GM12878 (cell line): ENCODE measurements around the gene IGSF11. TPM values are rescaled to one million over a fixed set of nuclear protein-coding genes. Genes with fewer than 3 reads are reported as not detected.

Source experiments
- ATAC-seq: fragments of 200-7000 bp; cut with Tn5 transposase; 3 replicates; pipeline ENCODE4 v1.9.1; 2020; ENCODE audit warnings: mild to moderate bottlenecking, moderate library complexity
- BruUV-seq: library from RNA; stranded (reverse); fragments of 400-500 nt; replicated peaks from 2 replicates; lab custom pipeline; 2021; lab: Mats Ljungman, UMichigan
- CTCF ChIA-PET: fragments of 300-600 bp; sonication (Branson Sonifier 250); formaldehyde crosslinking; extraction: SDS; loops from one replicate; lab custom pipeline; 2021; ENCODE audit warnings: inconsistent platforms; lab: Yijun Ruan, JAX
- POLR2A ChIA-PET: fragments of 350-600 bp; formaldehyde crosslinking; extraction: SDS; loops from one replicate; lab custom pipeline; 2021; ENCODE audit warnings: inconsistent platforms; lab: Charles Lee
- RAD21 ChIA-PET: fragments of 300-600 bp; sonication (Branson Sonifier 250); formaldehyde crosslinking; loops from one replicate; lab custom pipeline; 2023; ENCODE audit warnings: antibody characterized with exemption; ENCODE audit not compliant: unreplicated experiment; lab: Charles Lee
- SMC1A ChIA-PET: fragments of 300-600 bp; sonication (Branson Sonifier 250); formaldehyde crosslinking; loops from one replicate; lab custom pipeline; 2023; ENCODE audit not compliant: unreplicated experiment, uncharacterized antibody; lab: Charles Lee
- DNase-seq: peaks from one replicate; pipeline ENCODE4 v3.0.0-alpha.2; 2011; ENCODE audit warnings: low read depth, low spot score
- FAIRE-seq: peaks from 3 replicates; lab custom pipeline; 2011; peaks lifted over from hg19 to GRCh38; lab: Jason Lieb, UNC
- H2AFZ ChIP-seq: 2 replicates; pipeline ENCODE4 v1.6.0; 2011; ENCODE audit warnings: low read depth, low read length, control low read depth; ENCODE audit not compliant: control insufficient read depth
- H3K27ac ChIP-seq: 2 replicates; pipeline ENCODE4 v1.5.1; 2011; ENCODE audit warnings: control low read depth; ENCODE audit not compliant: control insufficient read depth, insufficient read depth
- H3K27me3 ChIP-seq, 2 experiments: replicated peaks in 1 of 2; 2 replicates each; pipeline versions ENCODE4 v1.6.0 to v1.6.1; 2011; ENCODE audit warnings: low read length in 1 of 2; ENCODE audit not compliant: control insufficient read depth in 2 of 2, insufficient read depth in 2 of 2
- H3K36me3 ChIP-seq, 2 experiments: 2 replicates each; pipeline ENCODE4 v1.5.1; 2011; ENCODE audit warnings: low read length in 1 of 2; ENCODE audit not compliant: control insufficient read depth in 2 of 2, insufficient read depth in 2 of 2
- H3K4me1 ChIP-seq: 2 replicates; pipeline ENCODE4 v1.6.1; 2011; ENCODE audit warnings: mild to moderate bottlenecking, low read length, moderate library complexity, mixed read lengths; ENCODE audit not compliant: control insufficient read depth, insufficient read depth
- H3K4me2 ChIP-seq: 2 replicates; pipeline ENCODE4 v1.6.0; 2011; ENCODE audit warnings: control low read depth; ENCODE audit not compliant: control insufficient read depth, insufficient read depth
- H3K4me3 ChIP-seq: fragments of 200-600 bp; sonication (generic); 2 replicates; pipeline ENCODE4 v1.5.1; 2016
- H3K79me2 ChIP-seq: 2 replicates; pipeline ENCODE4 v1.6.0; 2011; ENCODE audit warnings: low read length; ENCODE audit not compliant: control insufficient read depth, insufficient read depth
- H3K9ac ChIP-seq: 2 replicates; pipeline ENCODE4 v1.8.0; 2011; ENCODE audit warnings: low read length, control low read depth, mixed read lengths; ENCODE audit not compliant: control insufficient read depth, insufficient read depth
- H3K9me3 ChIP-seq: replicated peaks from 3 replicates; pipeline ENCODE4 v1.5.1; 2011; ENCODE audit warnings: mild to moderate bottlenecking, low read length; ENCODE audit not compliant: control insufficient read depth, insufficient read depth
- H4K20me1 ChIP-seq: 2 replicates; pipeline ENCODE4 v1.6.0; 2011; ENCODE audit not compliant: control insufficient read depth, insufficient read depth
- BHLHE40 ChIP-seq, 2 experiments: fragments of 450-650 bp in 1 of 2; IDR thresholded peaks; 2 replicates each; pipeline ENCODE4 v1.6.1; 2011 to 2017; ENCODE audit warnings: low read depth in 2 of 2, borderline replicate concordance in 1 of 2, improper control_type of control experiment in 1 of 2, low read length in 1 of 2, mild to moderate bottlenecking in 1 of 2
- ETV6 ChIP-seq, 2 experiments: fragments of 450-650 bp in 1 of 2; IDR thresholded peaks in 1 of 2; conservative IDR thresholded peaks in 1 of 2; 2 replicates each; pipeline ENCODE4 v1.6.1; 2014; ENCODE audit warnings: antibody characterized with exemption in 1 of 2, borderline replicate concordance in 1 of 2, low read depth in 1 of 2, mild to moderate bottlenecking in 1 of 2, moderate library complexity in 1 of 2
- JUNB ChIP-seq: IDR thresholded peaks from 2 replicates; pipeline ENCODE4 v1.6.1; 2016; ENCODE audit warnings: antibody characterized with exemption, mild to moderate bottlenecking
- MEF2B ChIP-seq: fragments of 450-650 bp; IDR thresholded peaks from 2 replicates; pipeline ENCODE4 v1.6.1; 2018; ENCODE audit warnings: mild to moderate bottlenecking, moderate library complexity; ENCODE audit not compliant: partially characterized antibody, poor library complexity, severe bottlenecking
- STAT3 ChIP-seq: IDR thresholded peaks from 2 replicates; pipeline ENCODE4 v1.6.1; 2011; ENCODE audit warnings: low read depth, low read length, improper control_type of control experiment
- ZSCAN29 ChIP-seq: fragments of 450-650 bp; IDR thresholded peaks from 2 replicates; pipeline ENCODE4 v1.6.1; 2017; ENCODE audit warnings: mild to moderate bottlenecking, moderate library complexity
- WGBS: methylation state at CpG from one replicate; pipeline ENCODE4 v1.1.6; 2016; ENCODE audit warnings: low lambda C conversion rate; ENCODE audit not compliant: insufficient replicate concordance, insufficient coverage; ENCODE audit errors: missing lambda C conversion rate; 5-methylcytosine and 5-hydroxymethylcytosine counted together
- in situ Hi-C: fragments of 300-500 bp; cut with MboI; formaldehyde crosslinking; loops from 9 replicates; pipeline ENCODE4 v1.14.3; 2018; ENCODE audit warnings: mixed read lengths
- intact Hi-C: fragments of 100-400 bp; cut with micrococcal nuclease; formaldehyde crosslinking; loops from one replicate; pipeline ENCODE4 v1.14.2; 2022; ENCODE audit not compliant: unreplicated experiment
- polyA plus RNA-seq, 11 experiments: library from polyadenylated mRNA; depleted of rRNA in 4 of 11; unstranded in 6 of 11; stranded (reverse) in 5 of 11; fragments of >200 nt; fragmentation: Nextera tagmentation in 4 of 11; fragmentation: Illumina TruSeq in 1 of 11; extraction: Ambion mirVana in 4 of 11; extraction: Trizol in 1 of 11; gene quantifications; 1 replicate in 1 of 11; 2 replicates in 10 of 11; pipeline versions ENCODE4 v1.2.1 to v1.2.3, GENCODE V29; 2011 to 2016; ENCODE audit warnings: inconsistent platforms in 2 of 11, missing spikeins in 2 of 11, low read depth in 1 of 11
- total RNA-seq, 4 experiments: library from RNA; depleted of rRNA in 3 of 4; stranded (reverse); fragments of >200 nt in 3 of 4; fragmentation: Illumina TruSeq in 1 of 4; extraction: Trizol in 1 of 4; gene quantifications; 2 replicates each; pipeline versions ENCODE4 v1.2.1 to v1.2.3, GENCODE V29; 2013 to 2021
- TF ChIP-seq, protein P1 (sequence below): fragments of 450-650 bp; IDR thresholded peaks from 2 replicates; pipeline ENCODE4 v1.6.1; 2017; ENCODE audit warnings: mild to moderate bottlenecking, moderate library complexity
- TF ChIP-seq, protein P2 (sequence below): fragments of 450-650 bp; IDR thresholded peaks from 2 replicates; pipeline ENCODE4 v1.6.1; 2017; ENCODE audit warnings: antibody characterized with exemption, mild to moderate bottlenecking, moderate library complexity
- TF ChIP-seq, protein P3 (sequence below): fragments of 450-650 bp; formaldehyde crosslinking; IDR thresholded peaks from 2 replicates; pipeline ENCODE4 v1.4.0; 2022; ENCODE audit warnings: mild to moderate bottlenecking, moderate library complexity

The IGSF11 gene
- total and polyA plus RNA-seq, 10 of the 15 experiments (the other 5 are each of a cell fraction or from before 2014, with no cell fraction given): 0.03 TPM; not detected in 9

DNA sequence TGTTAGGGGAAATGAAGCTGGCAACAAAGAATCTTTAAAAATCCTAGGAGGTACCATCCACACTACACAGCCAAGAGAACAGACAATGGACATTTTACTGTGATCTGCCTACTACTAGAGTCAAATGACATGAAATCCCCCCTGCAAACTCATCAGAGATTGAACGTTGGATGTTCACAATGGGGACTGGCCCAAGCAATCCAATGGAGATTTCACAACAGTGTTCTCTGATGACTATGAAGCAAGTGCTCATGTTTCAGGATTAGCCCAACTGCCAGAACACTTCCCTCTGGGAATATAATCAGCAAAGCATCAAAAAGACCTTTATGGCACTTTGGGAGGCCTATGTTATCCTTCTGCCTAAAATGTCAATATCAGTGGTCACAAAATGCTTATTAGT is 97.8 kb downstream of the IGSF11 start:
- SMC1A ChIA-PET: no interaction called here
- Histone ChIP-seq H2AFZ (no peak overlapping the region), H4K20me1 (no peaks in the 10 kb centered on the region), H3K9me3 (no peaks in the 10 kb centered on the region), H3K27me3 (no peaks in the 10 kb centered on the region), H3K4me3 (no peak overlapping the region), H3K79me2 (no peaks in the 10 kb centered on the region), H3K4me1 (no peaks in the 10 kb centered on the region), H3K36me3 (no peaks in the 10 kb centered on the region), H3K27ac (no peak overlapping the region), H3K4me2 (no peak overlapping the region), H3K9ac (no peak overlapping the region)
- 0% methylated on average over 1 of the region's 1 CpG for WGBS
- CTCF ChIA-PET: no interaction called here
- RAD21 ChIA-PET: no interaction called here
- in situ Hi-C loops: no loop called here
- no TSS peak for BruUV-seq
- POLR2A ChIA-PET: no interaction called here
- FAIRE-seq: no peak
- no peak for ATAC-seq
- intact Hi-C loops: no loop called here
- no peak for DNase-seq
- TF ChIP-seq ETV6 (conservative IDR thresholded peaks at IDR 0.05 in 1 of 2, IDR thresholded peaks at IDR 0.05 in 1 of 2; ENCODE audit: borderline replicate concordance in 1 of 2, low read depth in 1 of 2) (no peak), JUNB (no peak), ZSCAN29 (no peak), MEF2B (no peak), BHLHE40 (IDR thresholded peaks at IDR 0.05; ENCODE audit: borderline replicate concordance in 1 of 2, low read depth in 2 of 2, low read length in 1 of 2) (no peak), STAT3 (no peak)
- TF ChIP-seq, protein P1, sequence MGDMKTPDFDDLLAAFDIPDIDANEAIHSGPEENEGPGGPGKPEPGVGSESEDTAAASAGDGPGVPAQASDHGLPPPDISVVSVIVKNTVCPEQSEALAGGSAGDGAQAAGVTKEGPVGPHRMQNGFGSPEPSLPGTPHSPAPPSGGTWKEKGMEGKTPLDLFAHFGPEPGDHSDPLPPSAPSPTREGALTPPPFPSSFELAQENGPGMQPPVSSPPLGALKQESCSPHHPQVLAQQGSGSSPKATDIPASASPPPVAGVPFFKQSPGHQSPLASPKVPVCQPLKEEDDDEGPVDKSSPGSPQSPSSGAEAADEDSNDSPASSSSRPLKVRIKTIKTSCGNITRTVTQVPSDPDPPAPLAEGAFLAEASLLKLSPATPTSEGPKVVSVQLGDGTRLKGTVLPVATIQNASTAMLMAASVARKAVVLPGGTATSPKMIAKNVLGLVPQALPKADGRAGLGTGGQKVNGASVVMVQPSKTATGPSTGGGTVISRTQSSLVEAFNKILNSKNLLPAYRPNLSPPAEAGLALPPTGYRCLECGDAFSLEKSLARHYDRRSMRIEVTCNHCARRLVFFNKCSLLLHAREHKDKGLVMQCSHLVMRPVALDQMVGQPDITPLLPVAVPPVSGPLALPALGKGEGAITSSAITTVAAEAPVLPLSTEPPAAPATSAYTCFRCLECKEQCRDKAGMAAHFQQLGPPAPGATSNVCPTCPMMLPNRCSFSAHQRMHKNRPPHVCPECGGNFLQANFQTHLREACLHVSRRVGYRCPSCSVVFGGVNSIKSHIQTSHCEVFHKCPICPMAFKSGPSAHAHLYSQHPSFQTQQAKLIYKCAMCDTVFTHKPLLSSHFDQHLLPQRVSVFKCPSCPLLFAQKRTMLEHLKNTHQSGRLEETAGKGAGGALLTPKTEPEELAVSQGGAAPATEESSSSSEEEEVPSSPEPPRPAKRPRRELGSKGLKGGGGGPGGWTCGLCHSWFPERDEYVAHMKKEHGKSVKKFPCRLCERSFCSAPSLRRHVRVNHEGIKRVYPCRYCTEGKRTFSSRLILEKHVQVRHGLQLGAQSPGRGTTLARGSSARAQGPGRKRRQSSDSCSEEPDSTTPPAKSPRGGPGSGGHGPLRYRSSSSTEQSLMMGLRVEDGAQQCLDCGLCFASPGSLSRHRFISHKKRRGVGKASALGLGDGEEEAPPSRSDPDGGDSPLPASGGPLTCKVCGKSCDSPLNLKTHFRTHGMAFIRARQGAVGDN: no peak
- TF ChIP-seq, protein P2, sequence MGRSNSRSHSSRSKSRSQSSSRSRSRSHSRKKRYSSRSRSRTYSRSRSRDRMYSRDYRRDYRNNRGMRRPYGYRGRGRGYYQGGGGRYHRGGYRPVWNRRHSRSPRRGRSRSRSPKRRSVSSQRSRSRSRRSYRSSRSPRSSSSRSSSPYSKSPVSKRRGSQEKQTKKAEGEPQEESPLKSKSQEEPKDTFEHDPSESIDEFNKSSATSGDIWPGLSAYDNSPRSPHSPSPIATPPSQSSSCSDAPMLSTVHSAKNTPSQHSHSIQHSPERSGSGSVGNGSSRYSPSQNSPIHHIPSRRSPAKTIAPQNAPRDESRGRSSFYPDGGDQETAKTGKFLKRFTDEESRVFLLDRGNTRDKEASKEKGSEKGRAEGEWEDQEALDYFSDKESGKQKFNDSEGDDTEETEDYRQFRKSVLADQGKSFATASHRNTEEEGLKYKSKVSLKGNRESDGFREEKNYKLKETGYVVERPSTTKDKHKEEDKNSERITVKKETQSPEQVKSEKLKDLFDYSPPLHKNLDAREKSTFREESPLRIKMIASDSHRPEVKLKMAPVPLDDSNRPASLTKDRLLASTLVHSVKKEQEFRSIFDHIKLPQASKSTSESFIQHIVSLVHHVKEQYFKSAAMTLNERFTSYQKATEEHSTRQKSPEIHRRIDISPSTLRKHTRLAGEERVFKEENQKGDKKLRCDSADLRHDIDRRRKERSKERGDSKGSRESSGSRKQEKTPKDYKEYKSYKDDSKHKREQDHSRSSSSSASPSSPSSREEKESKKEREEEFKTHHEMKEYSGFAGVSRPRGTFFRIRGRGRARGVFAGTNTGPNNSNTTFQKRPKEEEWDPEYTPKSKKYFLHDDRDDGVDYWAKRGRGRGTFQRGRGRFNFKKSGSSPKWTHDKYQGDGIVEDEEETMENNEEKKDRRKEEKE: no peak
- TF ChIP-seq, protein P3, sequence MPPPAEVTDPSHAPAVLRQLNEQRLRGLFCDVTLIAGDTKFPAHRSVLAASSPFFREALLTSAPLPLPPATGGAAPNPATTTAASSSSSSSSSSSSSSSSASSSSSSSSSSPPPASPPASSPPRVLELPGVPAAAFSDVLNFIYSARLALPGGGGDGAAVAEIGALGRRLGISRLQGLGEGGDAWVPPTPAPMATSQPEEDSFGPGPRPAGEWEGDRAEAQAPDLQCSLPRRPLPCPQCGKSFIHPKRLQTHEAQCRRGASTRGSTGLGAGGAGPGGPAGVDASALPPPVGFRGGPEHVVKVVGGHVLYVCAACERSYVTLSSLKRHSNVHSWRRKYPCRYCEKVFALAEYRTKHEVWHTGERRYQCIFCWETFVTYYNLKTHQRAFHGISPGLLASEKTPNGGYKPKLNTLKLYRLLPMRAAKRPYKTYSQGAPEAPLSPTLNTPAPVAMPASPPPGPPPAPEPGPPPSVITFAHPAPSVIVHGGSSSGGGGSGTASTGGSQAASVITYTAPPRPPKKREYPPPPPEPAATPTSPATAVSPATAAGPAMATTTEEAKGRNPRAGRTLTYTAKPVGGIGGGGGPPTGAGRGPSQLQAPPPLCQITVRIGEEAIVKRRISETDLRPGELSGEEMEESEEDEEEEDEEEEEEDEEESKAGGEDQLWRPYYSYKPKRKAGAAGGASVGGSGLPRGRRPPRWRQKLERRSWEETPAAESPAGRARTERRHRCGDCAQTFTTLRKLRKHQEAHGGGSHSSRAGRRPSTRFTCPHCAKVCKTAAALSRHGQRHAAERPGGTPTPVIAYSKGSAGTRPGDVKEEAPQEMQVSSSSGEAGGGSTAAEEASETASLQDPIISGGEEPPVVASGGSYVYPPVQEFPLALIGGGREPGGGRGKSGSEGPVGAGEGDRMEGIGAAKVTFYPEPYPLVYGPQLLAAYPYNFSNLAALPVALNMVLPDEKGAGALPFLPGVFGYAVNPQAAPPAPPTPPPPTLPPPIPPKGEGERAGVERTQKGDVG (CRISPR knock-in tag): no peak
